ENCODE data around the gene PRSS53.

Gene PRSS53

GRCh38 chr16:31130336-31130891 is 41.7 kb upstream of the PRSS53 start:
- in situ Hi-C loops (cut with HindIII; ENCODE audit: low pct_ligation_motif_present, low sequenced_read_pairs) = no loop called here
- Histone ChIP-seq H3K27ac (no peak overlapping the region), H3K27me3 (replicated peaks) (no peaks in the 10 kb centered on the region), H3K4me3 (ENCODE audit: low read depth, low read length) (no peak overlapping the region), H3K36me3 (replicated peaks) (peaks cover 2% of the 10 kb centered on the region)
- no peak for TF ChIP-seq CTCF (IDR thresholded peaks at IDR 0.05; ENCODE audit: low read depth, low read length, missing control alignments)
- no peak for DNase-seq

- H3K36me3 ChIP-seq (replicated peaks) = peaks cover 2% of the 10 kb centered on the region
- DNase-seq = no peak
- in situ Hi-C loops (cut with HindIII; ENCODE audit: low pct_ligation_motif_present, low sequenced_read_pairs) = no loop called here
- H3K27me3 ChIP-seq (replicated peaks) = no peaks in the 10 kb centered on the region
- H3K4me3 ChIP-seq (ENCODE audit: low read depth, low read length) = no peak overlapping the region
- TF ChIP-seq CTCF (IDR thresholded peaks at IDR 0.05; ENCODE audit: low read depth, low read length, missing control alignments) = no peak
- H3K27ac ChIP-seq = no peak overlapping the region
These were observed 41.0 kb upstream of the PRSS53 start for GRCh38 chr16:31129568-31130335.

- TF ChIP-seq CTCF (IDR thresholded peaks at IDR 0.05; ENCODE audit: low read depth, low read length, missing control alignments) = no peak
- Histone ChIP-seq H3K27me3 (replicated peaks) (no peaks in the 10 kb centered on the region), H3K27ac (no peak overlapping the region), H3K4me3 (ENCODE audit: low read depth, low read length) (no peak overlapping the region), H3K36me3 (replicated peaks) (peaks cover 2% of the 10 kb centered on the region)
- DNase-seq = no peak
- in situ Hi-C loops (cut with HindIII; ENCODE audit: low pct_ligation_motif_present, low sequenced_read_pairs) = no loop called here
These were observed 40.2 kb upstream of the PRSS53 start for GRCh38 chr16:31128711-31129567.

- TF ChIP-seq CTCF (IDR thresholded peaks at IDR 0.05; ENCODE audit: low read depth, low read length, missing control alignments) = no peak
- in situ Hi-C loops (cut with HindIII; ENCODE audit: low pct_ligation_motif_present, low sequenced_read_pairs) = no loop called here
- peaks cover 5% of the 10 kb centered on the region for H3K36me3 ChIP-seq (replicated peaks)
- no peaks in the 10 kb centered on the region for H3K27me3 ChIP-seq (replicated peaks)
- H3K4me3 ChIP-seq (ENCODE audit: low read depth, low read length) = no peak overlapping the region
- H3K27ac ChIP-seq = no peak overlapping the region
- no peak for DNase-seq
These were observed 38.4 kb upstream of the PRSS53 start for GRCh38 chr16:31127182-31127581.

GRCh38 chr16:31125844-31126243 is 37.1 kb upstream of the PRSS53 start:
- peaks cover 11% of the 10 kb centered on the region for H3K36me3 ChIP-seq (replicated peaks)
- no peak for DNase-seq
- no peak for TF ChIP-seq CTCF (IDR thresholded peaks at IDR 0.05; ENCODE audit: low read depth, low read length, missing control alignments)
- no peaks in the 10 kb centered on the region for H3K27me3 ChIP-seq (replicated peaks)
- no peak overlapping the region for H3K4me3 ChIP-seq (ENCODE audit: low read depth, low read length)
- in situ Hi-C loops (cut with HindIII; ENCODE audit: low pct_ligation_motif_present, low sequenced_read_pairs) = no loop called here
- H3K27ac ChIP-seq = no peak overlapping the region
